GM19099 (cell line): Measurements from ENCODE around the gene IFNA1.

Experiments used
- POLR2A ChIP-seq: IDR thresholded peaks from 3 replicates; pipeline ENCODE4 v1.6.1; 2011; ENCODE audit warnings: low read depth; ENCODE audit not compliant: insufficient read length; ENCODE audit errors: extremely low read depth

The IFNA1 gene

GRCh38 chr9:21440139-21440538 lies at the start of gene IFNA1:
TSS of gene IFNA1 (plus strand) at chr9:21440439. CDS start at chr9:21440508, 69 bp downstream.
- TF ChIP-seq POLR2A: no peak

- TF ChIP-seq POLR2A: no peak
Observed at GRCh38 chr9:21392270-21392669, 48.0 kb upstream of the IFNA1 start.

GRCh38 chr9:21395778-21396717 lies 44.2 kb upstream of the IFNA1 start:
- TF ChIP-seq POLR2A: no peak

GRCh38 chr9:21398955-21399489 lies 41.2 kb upstream of the IFNA1 start:
- no peak for TF ChIP-seq POLR2A

GRCh38 chr9:21399956-21400355 lies 40.3 kb upstream of the IFNA1 start:
- no peak for TF ChIP-seq POLR2A

- no peak for TF ChIP-seq POLR2A
Observed at GRCh38 chr9:21402386-21403251, 37.6 kb upstream of the IFNA1 start.

- no peak for TF ChIP-seq POLR2A
Observed at GRCh38 chr9:21404146-21404545, 36.1 kb upstream of the IFNA1 start.

GRCh38 chr9:21408817-21409216 lies 31.4 kb upstream of the IFNA1 start, which contains the start of gene IFNA8:
TSS of gene IFNA8 (plus strand) at chr9:21409117. CDS start at chr9:21409177, 60 bp downstream.
- TF ChIP-seq POLR2A: no peak

GRCh38 chr9:21412107-21412506 lies 28.1 kb upstream of the IFNA1 start:
- TF ChIP-seq POLR2A: no peak

- no peak for TF ChIP-seq POLR2A
Observed at GRCh38 chr9:21413151-21413550, 27.1 kb upstream of the IFNA1 start.

GRCh38 chr9:21413624-21414023 lies 26.6 kb upstream of the IFNA1 start:
- no peak for TF ChIP-seq POLR2A

- TF ChIP-seq POLR2A: no peak
Observed at GRCh38 chr9:21414220-21414940, 25.9 kb upstream of the IFNA1 start.

- TF ChIP-seq POLR2A: no peak
Observed at GRCh38 chr9:21415493-21416267, 24.6 kb upstream of the IFNA1 start.

GRCh38 chr9:21428235-21428634 lies 12.0 kb upstream of the IFNA1 start:
- no peak for TF ChIP-seq POLR2A
